BE2C (cell line): ENCODE results near the gene CRX.
"Not testable (repeated sequence)": the region's sequence is repeated elsewhere in the genome, so short reads cannot be mapped to it uniquely, and the experiment has no call there.

Experiments used
- DNase-seq: peaks from one replicate; pipeline ENCODE4 v3.0.0-alpha.2; 2020
- H3K27me3 ChIP-seq: fragments of 250-450 bp; sonication (Bioruptor Pico); 2 replicates; pipeline ENCODE4 v1.5.1; 2020; ENCODE audit warnings: mild to moderate bottlenecking
- H3K36me3 ChIP-seq: fragments of 250-450 bp; sonication (Bioruptor Pico); 2 replicates; pipeline ENCODE4 v1.5.1; 2020; ENCODE audit warnings: mild to moderate bottlenecking
- H3K4me1 ChIP-seq: fragments of 250-450 bp; sonication (Bioruptor Pico); 2 replicates; pipeline ENCODE4 v1.5.1; 2020
- H3K4me3 ChIP-seq: 2 replicates; pipeline ENCODE4 v1.5.1; 2011; ENCODE audit warnings: low read depth, low read length
- H3K9me3 ChIP-seq: fragments of 250-450 bp; sonication (Bioruptor Pico); 2 replicates; pipeline ENCODE4 v1.5.1; 2020
- TF ChIP-seq, protein P1 (sequence below): IDR thresholded peaks from 2 replicates; pipeline ENCODE4 v1.5.1; 2012; ENCODE audit warnings: mild to moderate bottlenecking, low read depth, low read length

Gene CRX

DNA sequence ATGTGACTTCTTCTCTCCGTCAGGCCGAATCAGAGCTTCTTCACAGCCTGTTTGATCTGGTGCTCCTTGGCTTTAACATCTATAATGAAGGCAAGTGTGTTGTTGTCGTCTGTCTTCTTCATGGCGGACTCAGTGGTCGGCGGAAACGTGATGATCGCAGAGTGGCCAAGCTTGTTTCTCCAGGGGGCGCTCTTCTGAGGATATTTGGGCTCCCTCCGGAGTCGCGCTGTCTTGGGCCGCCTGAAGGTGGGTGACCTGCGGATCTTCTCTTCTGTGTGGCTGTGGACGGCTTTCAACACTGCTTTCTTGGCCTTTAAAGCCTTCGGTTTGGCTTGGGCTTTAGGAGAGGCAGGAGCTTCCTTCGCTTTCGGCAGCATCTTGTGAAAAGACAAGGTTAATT, 27.2 kb upstream of the CRX start:
- no peak overlapping the region for H3K4me3 ChIP-seq
- no peaks in the 10 kb centered on the region for H3K9me3 ChIP-seq
- no peaks in the 10 kb centered on the region for H3K36me3 ChIP-seq
- DNase-seq: no peak
- H3K27me3 ChIP-seq: no peaks in the 10 kb centered on the region; the same call in 1 of the 2 replicates
- TF ChIP-seq, protein P1, sequence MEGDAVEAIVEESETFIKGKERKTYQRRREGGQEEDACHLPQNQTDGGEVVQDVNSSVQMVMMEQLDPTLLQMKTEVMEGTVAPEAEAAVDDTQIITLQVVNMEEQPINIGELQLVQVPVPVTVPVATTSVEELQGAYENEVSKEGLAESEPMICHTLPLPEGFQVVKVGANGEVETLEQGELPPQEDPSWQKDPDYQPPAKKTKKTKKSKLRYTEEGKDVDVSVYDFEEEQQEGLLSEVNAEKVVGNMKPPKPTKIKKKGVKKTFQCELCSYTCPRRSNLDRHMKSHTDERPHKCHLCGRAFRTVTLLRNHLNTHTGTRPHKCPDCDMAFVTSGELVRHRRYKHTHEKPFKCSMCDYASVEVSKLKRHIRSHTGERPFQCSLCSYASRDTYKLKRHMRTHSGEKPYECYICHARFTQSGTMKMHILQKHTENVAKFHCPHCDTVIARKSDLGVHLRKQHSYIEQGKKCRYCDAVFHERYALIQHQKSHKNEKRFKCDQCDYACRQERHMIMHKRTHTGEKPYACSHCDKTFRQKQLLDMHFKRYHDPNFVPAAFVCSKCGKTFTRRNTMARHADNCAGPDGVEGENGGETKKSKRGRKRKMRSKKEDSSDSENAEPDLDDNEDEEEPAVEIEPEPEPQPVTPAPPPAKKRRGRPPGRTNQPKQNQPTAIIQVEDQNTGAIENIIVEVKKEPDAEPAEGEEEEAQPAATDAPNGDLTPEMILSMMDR: peak; percentile 20
- H3K4me1 ChIP-seq: no peaks in the 10 kb centered on the region

DNA sequence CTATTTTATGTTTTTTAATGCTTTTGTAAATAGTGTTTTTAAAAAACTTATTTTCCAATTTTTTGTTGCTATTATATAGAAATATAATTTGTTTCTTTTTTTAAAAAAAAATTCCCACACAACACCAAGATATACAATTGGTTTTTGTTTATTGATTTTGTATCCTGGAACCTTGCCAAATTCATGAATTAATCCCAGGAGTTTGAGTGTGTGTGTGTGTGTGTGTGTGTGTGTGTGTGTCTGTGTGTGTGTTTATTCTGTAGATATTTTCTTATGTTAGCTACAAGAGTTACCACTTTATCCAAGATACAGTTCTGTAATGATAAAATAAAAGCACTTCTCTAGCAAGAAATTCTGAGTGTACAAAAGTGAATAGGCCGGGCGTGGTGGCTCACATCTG, 25.0 kb upstream of the CRX start:
- TF ChIP-seq, protein P1: no peak
- DNase-seq: no peak
- no peaks in the 10 kb centered on the region for H3K4me1 ChIP-seq

DNA sequence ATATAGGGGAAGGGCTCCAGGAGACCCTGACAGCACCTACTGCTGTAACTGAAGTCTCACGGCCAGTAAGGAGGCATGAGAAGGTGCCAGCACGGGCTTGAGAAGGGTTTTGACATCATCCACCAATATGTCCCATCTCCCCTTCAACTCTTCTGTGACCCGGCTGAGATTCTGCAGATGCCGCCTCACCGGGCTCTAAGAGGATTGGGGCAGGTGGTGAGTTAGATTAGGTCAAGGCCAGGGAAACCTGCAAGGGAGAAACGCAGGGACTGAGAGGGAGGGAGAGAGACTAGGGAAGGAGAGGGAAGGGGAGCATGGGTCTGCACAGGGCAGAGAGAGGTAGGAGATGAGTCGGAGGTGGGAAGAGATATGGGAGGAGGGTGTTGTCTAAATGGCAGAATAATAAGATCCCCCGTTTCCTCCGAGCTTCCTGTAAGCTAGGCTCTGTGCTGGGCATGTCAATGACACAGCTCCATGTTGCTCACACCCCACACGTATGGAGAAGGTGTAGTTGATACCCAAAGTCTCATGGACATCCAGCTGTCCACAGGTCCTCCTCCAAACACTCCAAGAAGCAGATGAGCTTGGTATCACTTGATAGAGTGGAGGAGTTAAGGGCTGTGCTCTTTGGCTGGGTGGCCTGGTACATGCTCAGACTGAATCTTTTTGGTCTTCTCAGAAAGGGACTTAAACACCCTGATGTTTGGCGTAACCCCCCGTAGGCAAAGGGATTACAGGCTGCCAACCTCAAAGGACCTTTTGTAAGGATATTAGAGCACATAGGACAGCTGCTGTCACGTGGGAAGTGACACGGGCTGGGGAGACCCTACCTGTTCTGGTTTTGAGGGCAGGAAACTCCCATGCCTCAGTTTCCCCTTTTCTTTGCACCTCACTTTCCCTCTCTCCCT, 23.5 kb upstream of the CRX start:
- no peak for DNase-seq
- TF ChIP-seq, protein P1: no peak
- no peaks in the 10 kb centered on the region; the same call in 1 of the 2 replicates for H3K27me3 ChIP-seq
- no peaks in the 10 kb centered on the region for H3K36me3 ChIP-seq
- H3K4me1 ChIP-seq: no peaks in the 10 kb centered on the region
- no peaks in the 10 kb centered on the region for H3K9me3 ChIP-seq
- no peak overlapping the region for H3K4me3 ChIP-seq

More for the DNA sequence above, 25.0 kb upstream of the CRX start:
- H3K27me3 ChIP-seq: no peaks in the 10 kb centered on the region; the same call in 1 of the 2 replicates
- H3K9me3 ChIP-seq: no peaks in the 10 kb centered on the region
- no peaks in the 10 kb centered on the region for H3K36me3 ChIP-seq
- no peak overlapping the region for H3K4me3 ChIP-seq

DNA sequence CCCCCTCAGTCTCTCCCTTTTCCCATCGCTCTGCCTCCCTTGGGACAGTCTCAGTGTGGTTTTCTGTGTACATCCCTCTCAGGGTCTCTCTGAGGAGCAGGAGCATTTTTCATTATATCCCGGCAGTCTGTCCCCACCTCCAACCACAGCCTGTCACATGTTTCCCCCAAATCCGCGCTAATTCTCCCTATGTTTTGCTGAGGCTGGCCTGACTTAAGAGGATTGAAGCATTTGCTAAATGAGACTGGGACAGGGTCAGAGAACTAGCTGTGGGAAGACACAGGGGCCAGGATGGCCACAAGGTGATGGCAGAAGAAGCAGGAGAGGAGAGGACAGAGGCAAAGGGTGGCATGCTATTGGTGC, 22.9 kb upstream of the CRX start:
- TF ChIP-seq, protein P1: no peak
- Histone ChIP-seq H3K4me3 (no peak overlapping the region), H3K9me3 (no peaks in the 10 kb centered on the region), H3K27me3 (no peaks in the 10 kb centered on the region; the same call in 1 of the 2 replicates), H3K4me1 (no peaks in the 10 kb centered on the region), H3K36me3 (no peaks in the 10 kb centered on the region)
- DNase-seq: no peak

DNA sequence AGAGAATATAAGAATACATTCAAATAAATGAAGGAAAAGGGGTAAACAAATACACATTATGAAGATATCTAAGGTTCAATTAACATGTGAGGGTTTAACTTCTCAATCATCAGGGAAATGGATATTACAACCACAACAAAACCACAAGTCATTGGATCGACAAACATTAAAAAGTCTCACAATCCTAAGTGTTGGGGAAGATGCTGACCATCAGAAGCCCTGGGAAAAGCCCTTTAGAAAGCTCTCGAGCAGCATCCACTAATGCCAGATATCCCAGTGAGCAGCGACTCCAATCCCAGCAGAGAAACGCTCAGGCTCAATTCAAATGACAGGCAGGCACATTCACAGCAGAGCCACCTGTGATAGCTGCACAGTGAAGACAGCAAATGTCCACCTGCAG, 20.5 kb upstream of the CRX start:
- Histone ChIP-seq H3K36me3 (no peaks in the 10 kb centered on the region), H3K27me3 (no peaks in the 10 kb centered on the region; the same call in 1 of the 2 replicates), H3K4me3 (no peak overlapping the region), H3K9me3 (no peaks in the 10 kb centered on the region), H3K4me1 (no peaks in the 10 kb centered on the region)
- DNase-seq: no peak
- TF ChIP-seq, protein P1: no peak

DNA sequence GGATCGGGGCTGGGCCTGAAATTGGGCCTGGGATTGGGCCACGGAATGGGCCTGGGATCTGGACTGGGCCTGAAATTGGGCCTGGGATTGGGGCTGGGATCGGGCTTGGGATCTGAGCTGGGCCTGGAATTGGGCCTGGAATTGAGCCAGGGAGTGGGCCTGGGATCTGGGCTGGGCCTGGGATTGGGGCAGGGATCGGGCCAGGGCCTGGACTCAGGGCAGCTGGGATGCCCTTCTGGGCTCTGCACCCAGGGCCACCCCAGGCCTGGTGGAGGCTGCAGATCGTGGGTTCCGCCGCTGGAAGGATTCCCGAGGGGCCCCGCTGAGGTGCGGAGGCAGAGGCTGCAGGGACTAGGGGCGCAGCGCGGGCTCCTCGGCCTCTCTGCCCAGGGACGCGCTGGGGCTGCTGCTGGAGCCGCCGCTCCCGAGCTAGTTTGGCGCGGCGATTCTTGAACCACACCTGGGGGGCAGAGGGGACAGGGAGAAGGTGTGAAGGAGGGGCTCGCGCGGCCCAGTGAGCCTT, 19.2 kb upstream of the CRX start:
- Histone ChIP-seq H3K36me3 (no peaks in the 10 kb centered on the region), H3K4me3 (no peak overlapping the region), H3K4me1 (no peaks in the 10 kb centered on the region), H3K9me3 (no peaks in the 10 kb centered on the region), H3K27me3 (no peaks in the 10 kb centered on the region; the same call in 1 of the 2 replicates)
- TF ChIP-seq, protein P1: no peak
- no peak for DNase-seq

DNA sequence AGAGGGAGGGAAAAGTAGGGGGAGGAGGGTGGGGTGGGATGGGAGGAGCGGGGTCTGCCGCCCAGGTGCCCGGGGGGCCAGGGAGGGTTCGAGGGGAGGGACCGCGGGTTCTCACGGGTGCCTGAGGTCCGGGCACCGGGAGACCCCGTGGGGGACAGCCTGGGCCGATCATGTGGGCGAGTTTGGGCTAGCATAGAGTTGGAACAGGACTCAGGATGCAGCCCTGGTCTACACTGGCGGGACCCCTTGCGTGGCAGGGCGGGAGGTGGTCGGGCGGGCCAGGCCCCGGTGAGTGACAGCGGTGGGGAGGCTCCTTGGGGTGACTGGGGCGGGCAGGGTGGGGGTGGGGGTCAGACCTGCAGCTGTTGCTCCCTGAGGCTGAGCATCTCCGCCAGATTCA, 18.6 kb upstream of the CRX start:
- H3K27me3 ChIP-seq, H3K4me1 ChIP-seq, H3K36me3 ChIP-seq, H3K4me3 ChIP-seq, DNase-seq, H3K9me3 ChIP-seq: not testable (repeated sequence)

DNA sequence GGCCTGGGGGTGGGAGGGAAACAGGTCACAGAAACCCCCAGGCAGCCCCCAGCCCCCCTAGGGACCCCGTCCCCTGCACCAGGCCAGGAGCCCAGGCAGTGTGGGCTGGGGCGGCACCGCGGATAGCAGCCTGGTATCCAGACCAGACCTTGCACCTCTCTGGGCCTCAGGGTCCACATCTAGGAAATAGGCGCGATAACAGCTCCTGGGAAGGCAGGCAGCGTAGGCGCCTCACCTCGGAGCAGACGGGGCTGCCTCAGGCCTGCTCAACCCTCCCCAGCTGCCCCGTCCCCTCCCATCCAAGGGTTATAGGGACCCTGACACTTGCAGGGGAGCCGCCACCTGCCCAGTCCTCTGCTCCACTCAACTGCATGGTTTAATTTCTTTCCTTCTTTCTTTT, 18.1 kb upstream of the CRX start:
- H3K4me1 ChIP-seq, H3K9me3 ChIP-seq, H3K4me3 ChIP-seq, H3K27me3 ChIP-seq, DNase-seq, H3K36me3 ChIP-seq: not testable (repeated sequence)

DNA sequence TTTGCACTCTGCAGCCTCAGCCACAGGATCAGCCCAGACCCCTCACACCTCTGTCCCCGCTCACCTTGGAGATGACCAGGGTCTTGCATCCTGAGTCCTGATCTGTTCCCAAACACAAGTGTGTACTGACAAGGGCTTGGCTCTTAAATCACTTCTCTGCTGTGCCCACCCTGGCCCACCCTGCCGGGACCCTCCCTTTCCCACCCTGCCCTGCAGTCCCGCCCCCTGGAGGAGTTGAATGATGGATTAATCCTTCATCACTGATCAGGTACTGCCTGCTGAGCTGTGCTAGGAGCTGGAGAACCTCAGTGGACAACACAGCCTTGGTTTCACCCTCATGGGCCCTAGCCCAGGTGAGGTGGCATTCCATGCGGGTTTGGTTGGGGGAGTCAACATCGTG, 17.3 kb upstream of the CRX start, which contains the start of gene TPRX1:
TPRX1 (minus strand) TSS at position 101 of the 400 bp plus-strand sequence; CDS start at position 89, 12 bp downstream.
- DNase-seq, H3K9me3 ChIP-seq, H3K27me3 ChIP-seq, H3K36me3 ChIP-seq, H3K4me3 ChIP-seq, H3K4me1 ChIP-seq: not testable (repeated sequence)
